A549 (cell line): ENCODE measurements around the gene CEMP1.

Experiments
- EP300 ChIP-seq, 2 experiments: fragments of >200 bp; sonication (Bioruptor Twin); formaldehyde crosslinking; IDR thresholded peaks; 2 replicates in 1 of 2; 3 replicates in 1 of 2; pipeline ENCODE4 v1.6.1; 2016 to 2017
- POLR2A ChIP-seq: IDR thresholded peaks from 2 replicates; pipeline ENCODE4 v1.6.1; 2012; ENCODE audit warnings: mild to moderate bottlenecking, low read length
- TF ChIP-seq, protein P1 (sequence below): fragments of >200 bp; sonication (Bioruptor Twin); formaldehyde crosslinking; IDR thresholded peaks from 3 replicates; pipeline ENCODE4 v1.5.1; 2016
- TF ChIP-seq, protein P2 (sequence below): fragments of 150-350 bp; IDR thresholded peaks from 2 replicates; pipeline ENCODE4 v1.6.1; 2014; ENCODE audit warnings: low read depth, mild to moderate bottlenecking, low read length

- TF ChIP-seq, protein P1, sequence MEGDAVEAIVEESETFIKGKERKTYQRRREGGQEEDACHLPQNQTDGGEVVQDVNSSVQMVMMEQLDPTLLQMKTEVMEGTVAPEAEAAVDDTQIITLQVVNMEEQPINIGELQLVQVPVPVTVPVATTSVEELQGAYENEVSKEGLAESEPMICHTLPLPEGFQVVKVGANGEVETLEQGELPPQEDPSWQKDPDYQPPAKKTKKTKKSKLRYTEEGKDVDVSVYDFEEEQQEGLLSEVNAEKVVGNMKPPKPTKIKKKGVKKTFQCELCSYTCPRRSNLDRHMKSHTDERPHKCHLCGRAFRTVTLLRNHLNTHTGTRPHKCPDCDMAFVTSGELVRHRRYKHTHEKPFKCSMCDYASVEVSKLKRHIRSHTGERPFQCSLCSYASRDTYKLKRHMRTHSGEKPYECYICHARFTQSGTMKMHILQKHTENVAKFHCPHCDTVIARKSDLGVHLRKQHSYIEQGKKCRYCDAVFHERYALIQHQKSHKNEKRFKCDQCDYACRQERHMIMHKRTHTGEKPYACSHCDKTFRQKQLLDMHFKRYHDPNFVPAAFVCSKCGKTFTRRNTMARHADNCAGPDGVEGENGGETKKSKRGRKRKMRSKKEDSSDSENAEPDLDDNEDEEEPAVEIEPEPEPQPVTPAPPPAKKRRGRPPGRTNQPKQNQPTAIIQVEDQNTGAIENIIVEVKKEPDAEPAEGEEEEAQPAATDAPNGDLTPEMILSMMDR, result no peak
- TF ChIP-seq EP300 (IDR thresholded peaks at IDR 0.05) (no peak), POLR2A (no peak)
- TF ChIP-seq, protein P2, sequence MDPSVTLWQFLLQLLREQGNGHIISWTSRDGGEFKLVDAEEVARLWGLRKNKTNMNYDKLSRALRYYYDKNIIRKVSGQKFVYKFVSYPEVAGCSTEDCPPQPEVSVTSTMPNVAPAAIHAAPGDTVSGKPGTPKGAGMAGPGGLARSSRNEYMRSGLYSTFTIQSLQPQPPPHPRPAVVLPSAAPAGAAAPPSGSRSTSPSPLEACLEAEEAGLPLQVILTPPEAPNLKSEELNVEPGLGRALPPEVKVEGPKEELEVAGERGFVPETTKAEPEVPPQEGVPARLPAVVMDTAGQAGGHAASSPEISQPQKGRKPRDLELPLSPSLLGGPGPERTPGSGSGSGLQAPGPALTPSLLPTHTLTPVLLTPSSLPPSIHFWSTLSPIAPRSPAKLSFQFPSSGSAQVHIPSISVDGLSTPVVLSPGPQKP, result no peak
These were observed 24.1 kb downstream of the CEMP1 start for GRCh38 chr16:2507052-2507659.
